Karpas-422 (cell line): Measurements from ENCODE around the gene NAPA. TPM values are rescaled to one million over a fixed set of nuclear protein-coding genes. Genes with fewer than 3 reads are reported as not detected.

Source experiments
- DNase-seq: peaks from one replicate; pipeline ENCODE4 v3.0.0-alpha.2; 2015
- H2AFZ ChIP-seq: fragments of 200-600 bp; sonication (generic); 2 replicates; pipeline ENCODE4 v1.6.1; 2014; ENCODE audit warnings: antibody characterized with exemption, low read length, mixed read lengths
- H3K27ac ChIP-seq: fragments of 200-600 bp; sonication (generic); 2 replicates; pipeline ENCODE4 v1.5.1; 2014; ENCODE audit warnings: mild to moderate bottlenecking, low read length, moderate library complexity
- H3K27me3 ChIP-seq: fragments of 200-600 bp; sonication (generic); 2 replicates; pipeline ENCODE4 v1.6.1; 2014; ENCODE audit warnings: low read length, mixed read lengths
- H3K36me3 ChIP-seq: fragments of 200-600 bp; sonication (generic); 2 replicates; pipeline ENCODE4 v1.6.1; 2014; ENCODE audit warnings: low read length, mixed read lengths; ENCODE audit not compliant: insufficient read depth
- H3K4me1 ChIP-seq: fragments of 200-600 bp; sonication (generic); 2 replicates; pipeline ENCODE4 v1.6.1; 2014; ENCODE audit warnings: mild to moderate bottlenecking, low read length, mixed read lengths
- H3K4me2 ChIP-seq: fragments of 200-600 bp; sonication (generic); 2 replicates; pipeline ENCODE4 v1.6.1; 2014; ENCODE audit warnings: low read length, low read depth, mild to moderate bottlenecking; ENCODE audit not compliant: poor library complexity, severe bottlenecking
- H3K4me3 ChIP-seq: fragments of 200-600 bp; sonication (generic); 2 replicates; pipeline ENCODE4 v1.5.1; 2014; ENCODE audit warnings: mild to moderate bottlenecking, antibody characterized with exemption, low read length, mixed read lengths
- H3K79me2 ChIP-seq: fragments of 200-600 bp; sonication (generic); 2 replicates; pipeline ENCODE4 v1.6.1; 2014; ENCODE audit warnings: mild to moderate bottlenecking, low read length, mixed read lengths
- H3K9ac ChIP-seq: fragments of 200-600 bp; sonication (generic); 2 replicates; pipeline ENCODE4 v1.6.0; 2014; ENCODE audit warnings: low read length
- H3K9me2 ChIP-seq: fragments of 200-600 bp; sonication (generic), shearing (Covaris generic); replicated peaks from 2 replicates; pipeline ENCODE4 v1.6.0; 2014; ENCODE audit warnings: mild to moderate bottlenecking, low read length, moderate library complexity; ENCODE audit not compliant: insufficient read depth
- H3K9me3 ChIP-seq: fragments of 300-700, 200-600 bp; sonication (generic); 2 replicates; pipeline ENCODE4 v1.6.1; 2014; ENCODE audit warnings: low read length, mixed read lengths
- H4K20me1 ChIP-seq: fragments of 200-600 bp; sonication (generic); 2 replicates; pipeline ENCODE4 v1.6.1; 2014; ENCODE audit warnings: mild to moderate bottlenecking, antibody characterized with exemption, low read length, low read depth; ENCODE audit not compliant: insufficient read depth
- total RNA-seq: library from RNA; depleted of rRNA; stranded (reverse); fragments of >200 nt; shearing (Covaris generic); gene quantifications from 2 replicates; pipeline ENCODE4 v1.2.3, GENCODE V29; 2014; ENCODE audit warnings: low replicate concordance; rRNA removed

Gene NAPA
- total RNA-seq, 1 experiment from 2014 or later = 60.8 TPM

GRCh38 chr19:47445527-47445926, 69.3 kb downstream of the NAPA start:
- H3K36me3 ChIP-seq = no peaks in the 10 kb centered on the region
- no peaks in the 10 kb centered on the region for H3K79me2 ChIP-seq
- no peak overlapping the region for H2AFZ ChIP-seq
- H3K27ac ChIP-seq = no peak overlapping the region
- no peaks in the 10 kb centered on the region for H3K9me3 ChIP-seq
- peaks cover 5% of the 10 kb centered on the region for H3K4me1 ChIP-seq
- no peaks in the 10 kb centered on the region for H3K27me3 ChIP-seq
- H4K20me1 ChIP-seq = no peaks in the 10 kb centered on the region
- peak overlapping the region; percentile 46; the same call in 1 of the 2 replicates for H3K9ac ChIP-seq
- H3K9me2 ChIP-seq = no peaks in the 10 kb centered on the region
- H3K4me3 ChIP-seq = no peak overlapping the region; the same call in 1 of the 2 replicates
- DNase-seq = no peak
- peak overlapping the region; percentile 22 for H3K4me2 ChIP-seq

GRCh38 chr19:47444388-47444821, 70.5 kb downstream of the NAPA start:
- peak; percentile 48 for DNase-seq
- H3K27ac ChIP-seq = no peak overlapping the region
- H3K4me1 ChIP-seq = peaks cover 5% of the 10 kb centered on the region
- H3K9me3 ChIP-seq = no peaks in the 10 kb centered on the region
- H3K36me3 ChIP-seq = no peaks in the 10 kb centered on the region
- no peaks in the 10 kb centered on the region for H4K20me1 ChIP-seq
- no peaks in the 10 kb centered on the region for H3K9me2 ChIP-seq
- no peaks in the 10 kb centered on the region for H3K27me3 ChIP-seq
- H3K9ac ChIP-seq = no peak overlapping the region
- no peak overlapping the region for H2AFZ ChIP-seq
- H3K4me2 ChIP-seq = no peak overlapping the region
- H3K4me3 ChIP-seq = no peak overlapping the region
- H3K79me2 ChIP-seq = no peaks in the 10 kb centered on the region

- Histone ChIP-seq H2AFZ (no peak overlapping the region), H3K4me3 (no peak overlapping the region), H3K9me3 (no peaks in the 10 kb centered on the region), H3K36me3 (no peaks in the 10 kb centered on the region), H3K9ac (no peak overlapping the region), H3K27ac (no peak overlapping the region), H3K27me3 (no peaks in the 10 kb centered on the region), H3K9me2 (no peaks in the 10 kb centered on the region), H4K20me1 (no peaks in the 10 kb centered on the region), H3K4me2 (no peak overlapping the region), H3K4me1 (peaks cover 5% of the 10 kb centered on the region), H3K79me2 (no peaks in the 10 kb centered on the region)
- no peak for DNase-seq
Observed at GRCh38 chr19:47443331-47443730, 71.5 kb downstream of the NAPA start.

GRCh38 chr19:47438793-47439220, 76.1 kb downstream of the NAPA start:
- H3K79me2 ChIP-seq = no peaks in the 10 kb centered on the region
- peaks cover 7% of the 10 kb centered on the region; the same call in 1 of the 2 replicates for H3K4me1 ChIP-seq
- H3K9me3 ChIP-seq = no peaks in the 10 kb centered on the region
- H3K4me2 ChIP-seq = no peak overlapping the region
- H3K9ac ChIP-seq = no peak overlapping the region
- no peaks in the 10 kb centered on the region for H3K9me2 ChIP-seq
- DNase-seq = peak; percentile 62
- H3K36me3 ChIP-seq = no peaks in the 10 kb centered on the region
- no peak overlapping the region for H2AFZ ChIP-seq
- no peak overlapping the region for H3K27ac ChIP-seq
- H3K27me3 ChIP-seq = no peaks in the 10 kb centered on the region
- no peak overlapping the region for H3K4me3 ChIP-seq
- H4K20me1 ChIP-seq = no peaks in the 10 kb centered on the region

Other genes starting within 250 kb of the NAPA start
- 4.6 and 8.4 TPM in 2 replicates for gene INAFM1, start 240.2 kb downstream of the NAPA start, total RNA-seq
- gene C5AR1, start 205.2 kb downstream of the NAPA start, total RNA-seq = 0.11 and 0.41 TPM in 2 replicates
- 1.1 TPM in 1 of 2 replicates, not detected in the other for gene C5AR2, start 182.9 kb downstream of the NAPA start, total RNA-seq
- gene DHX34, start 165.7 kb downstream of the NAPA start, total RNA-seq = 17.4 and 41.5 TPM in 2 replicates
- gene MEIS3, start 95.5 kb downstream of the NAPA start, total RNA-seq = 3.3 and 11.2 TPM in 2 replicates
- gene SLC8A2, start 43.2 kb downstream of the NAPA start, total RNA-seq = 0.22 TPM in 1 of 2 replicates, not detected in the other
- 6.2 and 11.1 TPM in 2 replicates for gene KPTN, start 30.8 kb downstream of the NAPA start, total RNA-seq
- gene ZNF541, start 58.1 kb upstream of the NAPA start, total RNA-seq = not detected in 2 replicates
- 1.0 and 1.8 TPM in 2 replicates for gene BICRA, start 94.1 kb upstream of the NAPA start, total RNA-seq
- gene EHD2, start 198.4 kb upstream of the NAPA start, total RNA-seq = not detected in 2 replicates
- gene NOP53, start 230.5 kb upstream of the NAPA start, total RNA-seq = 145 and 293 TPM in 2 replicates